Ascending aorta (tissue), 2 donors: ENCODE data around the gene TOR1AIP1. TPM values are rescaled to one million over a fixed set of nuclear protein-coding genes. Genes with fewer than 3 reads are reported as not detected.

Experiments used
- DNase-seq, 2 donors: peaks; one replicate each; pipeline ENCODE4 v3.0.0-alpha.2; 2019; ENCODE audit warnings: low spot score in 2 of 2
- H3K27ac ChIP-seq, 2 donors: fragments of 200-600 bp; sonication (generic); one replicate each; pipeline ENCODE4 v1.5.1; 2016 to 2017; ENCODE audit warnings: mild to moderate bottlenecking in 1 of 2
- H3K27me3 ChIP-seq: fragments of 200-600 bp; sonication (generic); one replicate; pipeline ENCODE4 v1.5.1; 2017
- H3K36me3 ChIP-seq, 2 donors: fragments of 200-600 bp; sonication (generic); one replicate each; pipeline ENCODE4 v1.5.1; 2016
- H3K4me1 ChIP-seq, 2 donors: fragments of 200-600 bp; sonication (generic); one replicate each; pipeline ENCODE4 v1.5.1; 2016 to 2017; ENCODE audit warnings: mild to moderate bottlenecking in 1 of 2
- H3K4me3 ChIP-seq, 2 donors: fragments of 200-600 bp; sonication (generic); one replicate each; pipeline ENCODE4 v1.5.1; 2016 to 2017; ENCODE audit warnings: mild to moderate bottlenecking in 1 of 2
- H3K9me3 ChIP-seq, 2 donors: fragments of 200-600 bp; sonication (generic); one replicate each; pipeline ENCODE4 v1.5.1; 2016
- intact Hi-C: fragments of 100-400 bp; cut with DNase I; formaldehyde crosslinking; loops from one replicate; pipeline ENCODE4 v1.15.1; 2023
- total RNA-seq: library from RNA; depleted of rRNA; stranded (reverse); fragments of >200 nt; gene quantifications from one replicate; pipeline ENCODE4 v1.1.0, GENCODE V29; 2016
- TF ChIP-seq, protein P1 (sequence below), 3 experiments: fragments of 200-600 bp in 2 of 3; fragments of 450-650 bp in 1 of 3; sonication (generic) in 2 of 3; IDR thresholded peaks; one replicate each; pipeline ENCODE4 v1.5.1; 2016 to 2019; ENCODE audit warnings: antibody characterized with exemption in 3 of 3, mild to moderate bottlenecking in 1 of 3, moderate library complexity in 1 of 3

The TOR1AIP1 gene
- total RNA-seq, 1 donor from 2014 or later, result 46.6 TPM

DNA sequence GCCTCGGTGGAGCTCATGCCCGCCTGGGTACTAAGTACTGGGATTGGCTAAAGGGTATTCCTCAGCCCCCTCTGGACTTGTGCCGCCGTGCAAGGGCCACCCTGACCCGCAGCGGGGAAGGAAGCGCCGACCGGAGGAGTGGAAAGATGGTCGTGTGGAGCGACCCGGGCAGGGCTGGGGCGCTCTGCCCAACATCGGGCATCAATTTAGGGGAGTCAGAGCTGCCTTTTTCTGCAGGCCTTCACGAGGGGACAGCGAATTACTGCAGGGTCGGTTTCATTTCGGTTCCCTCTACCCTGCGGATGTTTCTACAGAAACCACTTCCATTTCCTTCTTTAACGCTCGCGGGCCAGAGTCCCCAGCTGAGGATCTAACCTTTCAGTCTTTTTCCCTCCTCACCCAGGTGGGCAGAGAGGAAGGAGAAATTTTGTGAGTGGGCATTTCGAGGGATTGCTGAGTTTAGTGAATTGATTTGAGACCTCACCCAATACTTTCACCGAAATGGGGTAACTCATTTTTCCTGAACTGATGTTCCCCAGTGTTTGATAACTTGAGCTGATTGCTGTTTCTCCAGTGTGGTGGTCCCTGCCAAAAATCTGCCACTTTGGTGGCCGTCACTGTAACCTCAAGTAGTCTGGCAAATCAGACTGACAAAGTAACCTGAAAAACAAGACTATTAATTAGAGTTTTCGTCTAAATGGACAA, 1.1 kb downstream of the TOR1AIP1 start:
- Histone ChIP-seq H3K4me3 (peak overlapping the region; percentile 83 to 93), H3K27ac (peak overlapping the region; percentile 97 to 100), H3K4me1 (peaks cover 4 to 26% of the 10 kb centered on the region in 2 donors), H3K9me3 (no peaks in the 10 kb centered on the region), H3K36me3 (peaks cover 12 to 28% of the 10 kb centered on the region in 2 donors), H3K27me3 (no peaks in the 10 kb centered on the region)
- intact Hi-C loops, result loop anchor here (2.0 to 10.0 kb wide), 4 partner anchors 142 to 798 kb away; partner anchors contain the start of genes QSOX1, SOAT1 and TOR3A
- DNase-seq, result no peak
- TF ChIP-seq, protein P1, sequence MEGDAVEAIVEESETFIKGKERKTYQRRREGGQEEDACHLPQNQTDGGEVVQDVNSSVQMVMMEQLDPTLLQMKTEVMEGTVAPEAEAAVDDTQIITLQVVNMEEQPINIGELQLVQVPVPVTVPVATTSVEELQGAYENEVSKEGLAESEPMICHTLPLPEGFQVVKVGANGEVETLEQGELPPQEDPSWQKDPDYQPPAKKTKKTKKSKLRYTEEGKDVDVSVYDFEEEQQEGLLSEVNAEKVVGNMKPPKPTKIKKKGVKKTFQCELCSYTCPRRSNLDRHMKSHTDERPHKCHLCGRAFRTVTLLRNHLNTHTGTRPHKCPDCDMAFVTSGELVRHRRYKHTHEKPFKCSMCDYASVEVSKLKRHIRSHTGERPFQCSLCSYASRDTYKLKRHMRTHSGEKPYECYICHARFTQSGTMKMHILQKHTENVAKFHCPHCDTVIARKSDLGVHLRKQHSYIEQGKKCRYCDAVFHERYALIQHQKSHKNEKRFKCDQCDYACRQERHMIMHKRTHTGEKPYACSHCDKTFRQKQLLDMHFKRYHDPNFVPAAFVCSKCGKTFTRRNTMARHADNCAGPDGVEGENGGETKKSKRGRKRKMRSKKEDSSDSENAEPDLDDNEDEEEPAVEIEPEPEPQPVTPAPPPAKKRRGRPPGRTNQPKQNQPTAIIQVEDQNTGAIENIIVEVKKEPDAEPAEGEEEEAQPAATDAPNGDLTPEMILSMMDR (IDR thresholded peaks at IDR 0.05), result no peak

DNA sequence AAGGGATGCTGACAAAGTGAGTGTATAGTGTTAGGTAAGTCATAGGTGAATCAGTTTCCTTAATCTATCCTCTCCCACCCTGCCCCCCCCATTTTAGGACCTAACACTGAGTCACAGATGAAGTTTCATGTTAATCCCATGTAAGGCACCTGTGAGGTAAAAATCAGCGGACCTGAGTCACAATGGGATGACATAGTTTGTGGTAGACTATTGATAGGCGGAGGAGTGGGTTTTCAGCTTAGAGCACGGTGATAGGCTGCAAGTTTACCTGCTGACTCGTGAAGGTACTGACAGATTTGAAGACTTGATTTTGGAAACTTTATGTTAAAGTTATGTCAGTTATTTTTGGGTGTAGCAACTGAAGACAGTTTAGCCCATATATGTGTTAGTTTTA, 1.7 kb downstream of the TOR1AIP1 start:
- intact Hi-C loops, result loop anchor here (2.0 to 10.0 kb wide), 4 partner anchors 141 to 799 kb away; partner anchors contain the start of genes QSOX1, SOAT1 and TOR3A
- no peaks in the 10 kb centered on the region for H3K27me3 ChIP-seq

DNA sequence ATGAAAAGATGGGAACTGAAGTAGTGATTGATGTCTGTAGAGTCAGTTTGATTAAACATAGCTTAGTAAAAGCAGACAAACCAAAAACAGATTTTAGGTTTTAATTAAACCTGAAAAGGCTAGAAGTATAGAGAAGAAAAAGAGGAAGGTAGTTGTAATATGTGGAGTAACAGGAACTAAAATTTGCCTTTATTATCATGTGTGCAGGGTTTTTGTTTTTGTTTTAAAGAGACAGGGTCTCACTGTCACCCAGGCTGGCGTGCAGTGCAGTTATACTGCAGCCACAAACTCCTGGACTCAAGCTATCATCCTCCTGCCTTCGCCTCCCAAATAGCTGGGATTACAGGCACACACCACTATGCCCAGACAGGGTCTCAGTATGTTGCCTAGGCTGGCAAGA, 6.0 kb downstream of the TOR1AIP1 start:
- no peaks in the 10 kb centered on the region for H3K9me3 ChIP-seq
- H3K4me3 ChIP-seq, result peak overlapping the region in 1 of 2 donors; percentile 20
- H3K27me3 ChIP-seq, result no peaks in the 10 kb centered on the region
- no peak overlapping the region for H3K27ac ChIP-seq
- H3K36me3 ChIP-seq, result peaks cover 44 to 63% of the 10 kb centered on the region in 2 donors
- intact Hi-C loops, result loop anchor here (10.0 kb wide), 3 partner anchors 137 to 803 kb away; partner anchors contain the start of genes SOAT1 and TOR3A
- TF ChIP-seq, protein P1 (IDR thresholded peaks at IDR 0.05), result no peak
- H3K4me1 ChIP-seq, result peaks cover 4 to 23% of the 10 kb centered on the region in 2 donors
- DNase-seq, result no peak

More for the DNA sequence above, 1.7 kb downstream of the TOR1AIP1 start:
- Histone ChIP-seq H3K9me3 (no peaks in the 10 kb centered on the region), H3K4me1 (peaks cover 4 to 26% of the 10 kb centered on the region in 2 donors), H3K36me3 (peaks cover 13 to 28% of the 10 kb centered on the region in 2 donors), H3K27ac (peak overlapping the region in 1 of 2 donors; percentile 97), H3K4me3 (peak overlapping the region; percentile 83 to 93)
- no peak for DNase-seq
- TF ChIP-seq, protein P1 (IDR thresholded peaks at IDR 0.05), result no peak

DNA sequence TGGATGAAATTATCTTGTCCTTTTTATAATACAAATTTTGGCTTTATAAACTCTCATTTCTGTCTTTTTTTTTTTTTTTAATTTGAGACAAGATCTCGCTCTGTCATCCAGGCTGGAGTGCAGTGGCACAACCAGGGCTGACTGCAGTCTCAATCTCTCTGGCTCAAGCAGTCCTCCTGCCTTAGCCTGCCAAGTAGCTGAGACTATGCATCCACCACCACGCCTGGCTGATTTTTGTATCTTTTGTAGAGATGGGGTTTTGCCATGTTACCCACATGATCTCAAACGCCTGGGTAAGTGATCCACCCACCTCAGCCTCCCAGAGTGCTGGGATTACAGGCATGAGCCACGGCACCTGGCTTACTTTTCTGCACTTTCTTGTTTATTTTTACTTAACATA, 7.5 kb downstream of the TOR1AIP1 start:
- no peak overlapping the region for H3K4me3 ChIP-seq
- no peak for DNase-seq
- TF ChIP-seq, protein P1 (IDR thresholded peaks at IDR 0.05), result no peak
- peaks cover 0 to 18% of the 10 kb centered on the region in 2 donors for H3K4me1 ChIP-seq
- peaks cover 54 to 66% of the 10 kb centered on the region in 2 donors for H3K36me3 ChIP-seq
- intact Hi-C loops, result loop anchor here (10.0 kb wide), 3 partner anchors 135 to 805 kb away; partner anchors contain the start of genes SOAT1 and TOR3A
- no peak overlapping the region for H3K27ac ChIP-seq
- H3K9me3 ChIP-seq, result no peaks in the 10 kb centered on the region
- H3K27me3 ChIP-seq, result no peaks in the 10 kb centered on the region

DNA sequence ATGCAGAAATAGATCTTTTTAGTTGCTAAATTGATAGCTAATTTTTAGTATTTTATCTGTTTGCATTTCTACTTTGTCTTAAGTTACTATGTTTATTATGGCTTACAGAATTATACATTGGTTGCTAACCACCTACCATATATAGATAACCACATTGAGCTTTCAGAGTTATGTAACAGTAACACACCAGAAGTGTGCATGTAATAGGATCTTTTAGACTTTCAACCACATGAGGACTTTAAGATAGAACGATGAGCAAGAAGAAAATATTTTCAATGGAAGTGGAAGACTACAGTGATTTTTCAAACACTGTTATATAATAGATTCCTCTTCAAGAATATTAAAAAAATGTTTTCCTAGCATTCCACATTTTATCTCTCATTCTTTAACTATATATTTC, 28.8 kb downstream of the TOR1AIP1 start:
- no peaks in the 10 kb centered on the region for H3K4me1 ChIP-seq
- TF ChIP-seq, protein P1 (IDR thresholded peaks at IDR 0.05), result no peak
- no peak overlapping the region for H3K4me3 ChIP-seq
- intact Hi-C loops, result loop anchor here (10.0 kb wide), 1 partner anchor 94 kb away; no protein-coding TSS in a partner anchor
- H3K27ac ChIP-seq, result no peak overlapping the region
- no peaks in the 10 kb centered on the region for H3K9me3 ChIP-seq
- no peaks in the 10 kb centered on the region for H3K27me3 ChIP-seq
- no peak for DNase-seq
- peaks cover 59 to 64% of the 10 kb centered on the region in 2 donors for H3K36me3 ChIP-seq
